Liver (tissue), 9 donors: ENCODE results near the gene MAP2K6. TPM values are rescaled to one million over a fixed set of nuclear protein-coding genes. Genes with fewer than 3 reads are reported as not detected.

Source experiments
- DNase-seq: peaks from one replicate; pipeline ENCODE4 v3.0.0-alpha.2; 2017; ENCODE audit warnings: low spot score
- H3K27ac ChIP-seq, 2 donors: one replicate each; pipeline ENCODE4 v1.7.0; 2013; ENCODE audit warnings: inconsistent platforms in 2 of 2, low read length in 2 of 2, control low read depth in 1 of 2, low read depth in 1 of 2, mild to moderate bottlenecking in 1 of 2
- H3K27me3 ChIP-seq, 4 donors: one replicate each; pipeline versions ENCODE4 v1.6.1 to v1.7.0; 2013; ENCODE audit warnings: low read length in 3 of 4, inconsistent platforms in 1 of 4, mild to moderate bottlenecking in 1 of 4, moderate library complexity in 1 of 4; ENCODE audit not compliant: control insufficient read depth in 4 of 4, insufficient read depth in 4 of 4
- H3K36me3 ChIP-seq, 4 donors: one replicate each; pipeline versions ENCODE4 v1.6.1 to v1.7.0; 2013; ENCODE audit warnings: low read length in 3 of 4, mild to moderate bottlenecking in 3 of 4, low read depth in 1 of 4, moderate library complexity in 1 of 4; ENCODE audit not compliant: control insufficient read depth in 4 of 4, insufficient read depth in 3 of 4
- H3K4me1 ChIP-seq, 4 donors: one replicate each; pipeline versions ENCODE4 v1.6.1 to v1.7.0; 2013; ENCODE audit warnings: low read length in 3 of 4, mild to moderate bottlenecking in 3 of 4, moderate library complexity in 1 of 4; ENCODE audit not compliant: control insufficient read depth in 4 of 4, insufficient read depth in 4 of 4
- H3K4me3 ChIP-seq, 3 donors: one replicate each; pipeline versions ENCODE4 v1.6.1 to v1.7.0; 2013; ENCODE audit warnings: low read length in 3 of 3, control low read depth in 1 of 3, low read depth in 1 of 3, mild to moderate bottlenecking in 1 of 3
- H3K9ac ChIP-seq, 2 donors: one replicate each; pipeline ENCODE4 v1.7.0; 2013; ENCODE audit warnings: low read length in 2 of 2, mild to moderate bottlenecking in 2 of 2, moderate library complexity in 2 of 2, control low read depth in 1 of 2, low read depth in 1 of 2
- H3K9me3 ChIP-seq, 4 donors: one replicate each; pipeline versions ENCODE4 v1.6.1 to v1.7.0; 2013; ENCODE audit warnings: low read length in 3 of 4; ENCODE audit not compliant: control insufficient read depth in 4 of 4
- CTCF ChIP-seq: fragments of 150-350 bp; IDR thresholded peaks from 2 replicates; pipeline ENCODE4 v1.5.1; 2017; ENCODE audit warnings: improper control_type of control experiment, low read depth, low read length; ENCODE audit not compliant: missing input control
- EGR1 ChIP-seq, 2 donors: IDR thresholded peaks; 2 replicates each; pipeline ENCODE4 v1.6.1; 2016 to 2018; ENCODE audit warnings: antibody characterized with exemption in 2 of 2, low read depth in 2 of 2
- FOXA1 ChIP-seq: IDR thresholded peaks from 2 replicates; pipeline ENCODE4 v1.6.1; 2016; ENCODE audit warnings: antibody characterized with exemption
- FOXA2 ChIP-seq: IDR thresholded peaks from 2 replicates; pipeline ENCODE4 v1.6.1; 2016; ENCODE audit warnings: antibody characterized with exemption
- GABPA ChIP-seq, 2 donors: IDR thresholded peaks in 1 of 2; conservative IDR thresholded peaks in 1 of 2; 2 replicates each; pipeline ENCODE4 v1.6.1; 2016; ENCODE audit warnings: antibody characterized with exemption in 2 of 2, mild to moderate bottlenecking in 1 of 2, moderate library complexity in 1 of 2
- HNF4G ChIP-seq: IDR thresholded peaks from 2 replicates; pipeline ENCODE4 v1.6.1; 2016; ENCODE audit warnings: antibody characterized with exemption
- JUND ChIP-seq, 2 donors: IDR thresholded peaks; 2 replicates each; pipeline ENCODE4 v1.6.1; 2016; ENCODE audit warnings: antibody characterized with exemption in 2 of 2
- RAD21 ChIP-seq, 2 donors: IDR thresholded peaks; 2 replicates each; pipeline ENCODE4 v1.6.1; 2016; ENCODE audit warnings: antibody characterized with exemption in 2 of 2, mild to moderate bottlenecking in 2 of 2
- REST ChIP-seq: IDR thresholded peaks from 2 replicates; pipeline ENCODE4 v1.6.1; 2016; ENCODE audit warnings: antibody characterized with exemption, mild to moderate bottlenecking
- RXRA ChIP-seq, 2 donors: IDR thresholded peaks; 2 replicates each; pipeline ENCODE4 v1.6.1; 2017 to 2018; ENCODE audit warnings: antibody characterized with exemption in 2 of 2, mild to moderate bottlenecking in 1 of 2
- SP1 ChIP-seq: IDR thresholded peaks from 2 replicates; pipeline ENCODE4 v1.6.1; 2018; ENCODE audit warnings: antibody characterized with exemption, mild to moderate bottlenecking
- TAF1 ChIP-seq: conservative IDR thresholded peaks from 2 replicates; pipeline ENCODE4 v1.6.1; 2016; ENCODE audit warnings: antibody characterized with exemption, mild to moderate bottlenecking
- YY1 ChIP-seq: IDR thresholded peaks from 2 replicates; pipeline ENCODE4 v1.6.1; 2016; ENCODE audit warnings: antibody characterized with exemption, mild to moderate bottlenecking
- ZBTB33 ChIP-seq: IDR thresholded peaks from 2 replicates; pipeline ENCODE4 v1.6.1; 2016; ENCODE audit warnings: antibody characterized with exemption
- WGBS: extraction: QIAGEN DNeasy Blood & Tissue Kit; methylation state at CpG from one replicate; pipeline ENCODE4 v1.1.7; 2013; 5-methylcytosine and 5-hydroxymethylcytosine counted together
- polyA plus RNA-seq, 2 donors: library from polyadenylated mRNA; stranded (reverse) in 1 of 2; unstranded in 1 of 2; fragments of 200-250 nt in 1 of 2; fragments of >200 nt in 1 of 2; fragmentation: Nextera tagmentation in 1 of 2; extraction: Ambion mirVana in 1 of 2; gene quantifications; one replicate each; pipeline versions ENCODE4 v1.2.1 to v1.2.3, GENCODE V29; 2013 to 2015
- total RNA-seq, 2 donors: library from RNA; depleted of rRNA; stranded (reverse); fragments of >200 nt; gene quantifications; one replicate each; pipeline ENCODE4 v1.2.3, GENCODE V29; 2014
- TF ChIP-seq, protein P1 (sequence below): IDR thresholded peaks from 2 replicates; pipeline ENCODE4 v1.6.1; 2016; ENCODE audit warnings: antibody characterized with exemption
- donor health status: healthy.
- donor health status: healthy.
- donor health status: healthy.
- donor health status: healthy.
- donor health status: healthy.

The MAP2K6 gene
- total and polyA plus RNA-seq, 4 donors: 0.31 to 5.4 (median 2.6) TPM

DNA sequence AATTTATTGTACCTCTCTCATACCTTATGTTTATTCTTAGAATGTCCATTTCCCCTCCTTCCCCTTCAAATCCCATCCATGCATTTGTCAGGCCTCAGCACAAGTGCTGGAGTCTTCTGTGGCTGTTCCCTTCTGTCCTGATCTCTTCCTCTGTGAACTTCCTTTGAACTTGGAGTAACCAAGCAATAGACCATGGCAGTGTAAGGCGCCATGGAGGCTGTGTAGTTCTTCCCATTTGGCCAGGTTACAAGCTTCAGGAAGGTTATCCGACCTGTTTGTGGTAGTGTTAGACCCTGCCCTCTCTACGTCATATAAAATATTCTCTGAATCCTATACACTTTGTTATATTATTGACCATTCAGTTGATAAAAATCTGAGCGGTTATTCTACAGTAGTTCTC is 28.6 kb downstream of the MAP2K6 start (continued):
- TF ChIP-seq ZBTB33 (no peak), SP1 (no peak)

DNA sequence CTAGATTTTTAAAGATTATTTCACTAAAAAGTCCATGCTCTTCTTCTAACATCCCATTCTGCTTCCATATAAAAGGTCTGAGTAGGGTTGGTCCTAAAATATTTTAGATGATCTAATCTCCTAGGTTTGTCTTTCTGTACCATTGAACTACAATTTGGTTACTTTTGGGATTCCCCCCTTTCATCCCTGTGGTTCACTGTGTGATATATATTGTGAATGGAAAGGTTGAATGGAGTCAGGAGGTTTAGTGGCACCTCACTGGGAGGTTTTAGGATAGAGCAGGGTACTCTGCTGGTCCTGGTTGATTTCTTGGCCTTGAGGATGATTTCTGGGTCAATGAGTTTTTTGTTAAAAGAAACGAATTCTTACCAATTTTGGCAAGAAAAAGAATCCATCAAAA is 29.5 kb downstream of the MAP2K6 start:
- no peak for DNase-seq
- Histone ChIP-seq H3K4me1 (peaks cover 0 to 7% (median 5%) of the 10 kb centered on the region in 4 donors), H3K27me3 (no peaks in the 10 kb centered on the region), H3K9ac (no peak overlapping the region), H3K4me3 (no peak overlapping the region), H3K9me3 (no peaks in the 10 kb centered on the region), H3K36me3 (no peaks in the 10 kb centered on the region), H3K27ac (no peak overlapping the region)
- TF ChIP-seq ZBTB33 (no peak), RXRA (IDR thresholded peaks at IDR 0.05) (no peak), RAD21 (IDR thresholded peaks at IDR 0.05) (no peak), EGR1 (IDR thresholded peaks at IDR 0.05; ENCODE audit: low read depth in 2 of 2) (no peak), YY1 (no peak), GABPA (IDR thresholded peaks at IDR 0.05 in 1 of 2, conservative IDR thresholded peaks at IDR 0.05 in 1 of 2) (no peak), HNF4G (no peak), JUND (IDR thresholded peaks at IDR 0.05) (no peak), CTCF (no peak), FOXA1 (no peak), TAF1 (no peak), FOXA2 (no peak), REST (no peak)
- TF ChIP-seq, protein P1, sequence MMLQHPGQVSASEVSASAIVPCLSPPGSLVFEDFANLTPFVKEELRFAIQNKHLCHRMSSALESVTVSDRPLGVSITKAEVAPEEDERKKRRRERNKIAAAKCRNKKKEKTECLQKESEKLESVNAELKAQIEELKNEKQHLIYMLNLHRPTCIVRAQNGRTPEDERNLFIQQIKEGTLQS: no peak
- 84% methylated on average over 1 of the region's 1 CpG for WGBS
